GM12878 (cell line): ENCODE measurements around the gene RARRES1. TPM values are rescaled to one million over a fixed set of nuclear protein-coding genes. Genes with fewer than 3 reads are reported as not detected.

Source experiments
- ATAC-seq: fragments of 200-7000 bp; cut with Tn5 transposase; 3 replicates; pipeline ENCODE4 v1.9.1; 2020; ENCODE audit warnings: mild to moderate bottlenecking, moderate library complexity
- BruUV-seq: library from RNA; stranded (reverse); fragments of 400-500 nt; replicated peaks from 2 replicates; lab custom pipeline; 2021; lab: Mats Ljungman, UMichigan
- CTCF ChIA-PET: fragments of 300-600 bp; sonication (Branson Sonifier 250); formaldehyde crosslinking; extraction: SDS; loops from one replicate; lab custom pipeline; 2021; ENCODE audit warnings: inconsistent platforms; lab: Yijun Ruan, JAX
- POLR2A ChIA-PET: fragments of 350-600 bp; formaldehyde crosslinking; extraction: SDS; loops from one replicate; lab custom pipeline; 2021; ENCODE audit warnings: inconsistent platforms; lab: Charles Lee
- RAD21 ChIA-PET: fragments of 300-600 bp; sonication (Branson Sonifier 250); formaldehyde crosslinking; loops from one replicate; lab custom pipeline; 2023; ENCODE audit warnings: antibody characterized with exemption; ENCODE audit not compliant: unreplicated experiment; lab: Charles Lee
- SMC1A ChIA-PET: fragments of 300-600 bp; sonication (Branson Sonifier 250); formaldehyde crosslinking; loops from one replicate; lab custom pipeline; 2023; ENCODE audit not compliant: unreplicated experiment, uncharacterized antibody; lab: Charles Lee
- DNase-seq: peaks from one replicate; pipeline ENCODE4 v3.0.0-alpha.2; 2011; ENCODE audit warnings: low read depth, low spot score
- FAIRE-seq: peaks from 3 replicates; lab custom pipeline; 2011; peaks lifted over from hg19 to GRCh38; lab: Jason Lieb, UNC
- H2AFZ ChIP-seq: 2 replicates; pipeline ENCODE4 v1.6.0; 2011; ENCODE audit warnings: low read depth, low read length, control low read depth; ENCODE audit not compliant: control insufficient read depth
- H3K27ac ChIP-seq: 2 replicates; pipeline ENCODE4 v1.5.1; 2011; ENCODE audit warnings: control low read depth; ENCODE audit not compliant: control insufficient read depth, insufficient read depth
- H3K27me3 ChIP-seq, 2 experiments: replicated peaks in 1 of 2; 2 replicates each; pipeline versions ENCODE4 v1.6.0 to v1.6.1; 2011; ENCODE audit warnings: low read length in 1 of 2; ENCODE audit not compliant: control insufficient read depth in 2 of 2, insufficient read depth in 2 of 2
- H3K36me3 ChIP-seq, 2 experiments: 2 replicates each; pipeline ENCODE4 v1.5.1; 2011; ENCODE audit warnings: low read length in 1 of 2; ENCODE audit not compliant: control insufficient read depth in 2 of 2, insufficient read depth in 2 of 2
- H3K4me1 ChIP-seq: 2 replicates; pipeline ENCODE4 v1.6.1; 2011; ENCODE audit warnings: mild to moderate bottlenecking, low read length, moderate library complexity, mixed read lengths; ENCODE audit not compliant: control insufficient read depth, insufficient read depth
- H3K4me2 ChIP-seq: 2 replicates; pipeline ENCODE4 v1.6.0; 2011; ENCODE audit warnings: control low read depth; ENCODE audit not compliant: control insufficient read depth, insufficient read depth
- H3K4me3 ChIP-seq: fragments of 200-600 bp; sonication (generic); 2 replicates; pipeline ENCODE4 v1.5.1; 2016
- H3K79me2 ChIP-seq: 2 replicates; pipeline ENCODE4 v1.6.0; 2011; ENCODE audit warnings: low read length; ENCODE audit not compliant: control insufficient read depth, insufficient read depth
- H3K9ac ChIP-seq: 2 replicates; pipeline ENCODE4 v1.8.0; 2011; ENCODE audit warnings: low read length, control low read depth, mixed read lengths; ENCODE audit not compliant: control insufficient read depth, insufficient read depth
- H3K9me3 ChIP-seq: replicated peaks from 3 replicates; pipeline ENCODE4 v1.5.1; 2011; ENCODE audit warnings: mild to moderate bottlenecking, low read length; ENCODE audit not compliant: control insufficient read depth, insufficient read depth
- H4K20me1 ChIP-seq: 2 replicates; pipeline ENCODE4 v1.6.0; 2011; ENCODE audit not compliant: control insufficient read depth, insufficient read depth
- BCL3 ChIP-seq: IDR thresholded peaks from 2 replicates; pipeline ENCODE4 v1.6.1; 2011; ENCODE audit warnings: borderline replicate concordance, low read depth, mild to moderate bottlenecking, moderate library complexity, low read length; ENCODE audit not compliant: insufficient read depth, poor library complexity, severe bottlenecking
- BRCA1 ChIP-seq: IDR thresholded peaks from 2 replicates; pipeline ENCODE4 v1.6.1; 2011; ENCODE audit warnings: low read depth, low read length, improper control_type of control experiment
- HDGF ChIP-seq: fragments of 450-650 bp; IDR thresholded peaks from 2 replicates; pipeline ENCODE4 v1.6.1; 2016; ENCODE audit warnings: antibody characterized with exemption
- IKZF2 ChIP-seq, 2 experiments: fragments of 450-650 bp; IDR thresholded peaks; 2 replicates each; pipeline ENCODE4 v1.6.1; 2017; ENCODE audit warnings: mild to moderate bottlenecking in 2 of 2, moderate library complexity in 2 of 2
- IRF3 ChIP-seq: fragments of 450-650 bp; IDR thresholded peaks from 2 replicates; pipeline ENCODE4 v1.6.1; 2014; ENCODE audit warnings: mild to moderate bottlenecking
- IRF5 ChIP-seq: fragments of 450-650 bp; IDR thresholded peaks from 2 replicates; pipeline ENCODE4 v1.6.1; 2017; ENCODE audit warnings: borderline replicate concordance
- MYC ChIP-seq: IDR thresholded peaks from 2 replicates; pipeline ENCODE4 v1.6.1; 2011; ENCODE audit warnings: mild to moderate bottlenecking, low read length, moderate library complexity, inconsistent platforms; ENCODE audit not compliant: insufficient read depth, insufficient replicate concordance, insufficient read length, severe bottlenecking
- YBX1 ChIP-seq: fragments of 450-650 bp; IDR thresholded peaks from 2 replicates; pipeline ENCODE4 v1.6.1; 2016; ENCODE audit warnings: antibody characterized with exemption
- WGBS: methylation state at CpG from one replicate; pipeline ENCODE4 v1.1.6; 2016; ENCODE audit warnings: low lambda C conversion rate; ENCODE audit not compliant: insufficient replicate concordance, insufficient coverage; ENCODE audit errors: missing lambda C conversion rate; 5-methylcytosine and 5-hydroxymethylcytosine counted together
- in situ Hi-C: fragments of 300-500 bp; cut with MboI; formaldehyde crosslinking; loops from 9 replicates; pipeline ENCODE4 v1.14.3; 2018; ENCODE audit warnings: mixed read lengths
- intact Hi-C: fragments of 100-400 bp; cut with micrococcal nuclease; formaldehyde crosslinking; loops from one replicate; pipeline ENCODE4 v1.14.2; 2022; ENCODE audit not compliant: unreplicated experiment
- polyA plus RNA-seq, 11 experiments: library from polyadenylated mRNA; depleted of rRNA in 4 of 11; unstranded in 6 of 11; stranded (reverse) in 5 of 11; fragments of >200 nt; fragmentation: Nextera tagmentation in 4 of 11; fragmentation: Illumina TruSeq in 1 of 11; extraction: Ambion mirVana in 4 of 11; extraction: Trizol in 1 of 11; gene quantifications; 1 replicate in 1 of 11; 2 replicates in 10 of 11; pipeline versions ENCODE4 v1.2.1 to v1.2.3, GENCODE V29; 2011 to 2016; ENCODE audit warnings: inconsistent platforms in 2 of 11, missing spikeins in 2 of 11, low read depth in 1 of 11
- total RNA-seq, 4 experiments: library from RNA; depleted of rRNA in 3 of 4; stranded (reverse); fragments of >200 nt in 3 of 4; fragmentation: Illumina TruSeq in 1 of 4; extraction: Trizol in 1 of 4; gene quantifications; 2 replicates each; pipeline versions ENCODE4 v1.2.1 to v1.2.3, GENCODE V29; 2013 to 2021

The RARRES1 gene
- total and polyA plus RNA-seq, 10 of the 15 experiments (the other 5 are each of a cell fraction or from before 2014, with no cell fraction given), result 0.02 to 0.83 (median 0.63) TPM; not detected in 7

- no peak for TF ChIP-seq IRF5
- no peak for TF ChIP-seq BRCA1
- TF ChIP-seq IRF3, result no peak
- no peak for TF ChIP-seq MYC
- TF ChIP-seq YBX1, result no peak
- no peak for TF ChIP-seq IKZF2 (IDR thresholded peaks at IDR 0.05)
Observed at GRCh38 chr3:158679547-158680000, 52.7 kb downstream of the RARRES1 start (continued).

GRCh38 chr3:158678687-158679086 lies 53.6 kb downstream of the RARRES1 start:
- ChIA-PET CTCF (interaction anchor here (1.0 to 1.6 kb wide), 3 partner anchors 12 to 35 kb away, joined by 3 to 10 read pairs (median 3); partner anchors contain the start of gene GFM1), POLR2A (no interaction called here), SMC1A (no interaction called here)
- no peaks in the 10 kb centered on the region for H4K20me1 ChIP-seq
- H3K4me2 ChIP-seq, result no peak overlapping the region
- 93% methylated on average over 2 of the region's 2 CpGs for WGBS
- no peak overlapping the region for H3K4me3 ChIP-seq
- in situ Hi-C loops, result no loop called here
- H3K9ac ChIP-seq, result no peak overlapping the region
- ATAC-seq, result no peak
- no peak for DNase-seq
- no peaks in the 10 kb centered on the region for H3K9me3 ChIP-seq
- H3K27ac ChIP-seq, result no peak overlapping the region
- peaks cover 0 to 8% of the 10 kb centered on the region in 2 experiments; a peak in 3 of 4 replicates for H3K36me3 ChIP-seq
- intact Hi-C loops, result no loop called here
- no peak for FAIRE-seq
- BruUV-seq, result no TSS peak
- H3K4me1 ChIP-seq, result no peaks in the 10 kb centered on the region
- H3K27me3 ChIP-seq, result no peaks in the 10 kb centered on the region
- no peak overlapping the region for H2AFZ ChIP-seq
- H3K79me2 ChIP-seq, result no peaks in the 10 kb centered on the region
- TF ChIP-seq BCL3 (no peak), HDGF (no peak)
- TF ChIP-seq, all 136 proteins: peak for 0
- RAD21 ChIA-PET, result no interaction called here
